HepG2 (cell line): ENCODE results near the gene CD1D. TPM values are rescaled to one million over a fixed set of nuclear protein-coding genes. Genes with fewer than 3 reads are reported as not detected.

Source experiments
- ATAC-seq: fragments of 200-7000 bp; cut with Tn5 transposase; 3 replicates; pipeline ENCODE4 v1.9.1; 2020; ENCODE audit warnings: mild to moderate bottlenecking, moderate library complexity
- BruUV-seq: library from RNA; stranded (reverse); fragments of 400-500 nt; replicated peaks from 2 replicates; lab custom pipeline; 2021; lab: Mats Ljungman, UMichigan
- CTCF ChIA-PET: fragments of 300-600 bp; formaldehyde crosslinking; extraction: SDS; loops from one replicate; lab custom pipeline; 2021; ENCODE audit warnings: low total read pairs, inconsistent platforms, low intra/inter-chr PET ratio; lab: Yijun Ruan, JAX
- POLR2A ChIA-PET: fragments of 350-600 bp; sonication (Branson Sonifier 250); formaldehyde crosslinking; loops from one replicate; lab custom pipeline; 2020; ENCODE audit warnings: antibody characterized with exemption, inconsistent platforms; lab: Yijun Ruan, JAX
- DNase-seq: peaks from one replicate; pipeline ENCODE4 v3.0.0-alpha.2; 2015; ENCODE audit warnings: low spot score
- FAIRE-seq: peaks from 3 replicates; lab custom pipeline; 2011; peaks lifted over from hg19 to GRCh38; lab: Jason Lieb, UNC
- H2AFZ ChIP-seq: one replicate; pipeline ENCODE4 v1.6.1; 2011; ENCODE audit warnings: low read length, inconsistent platforms
- H3K27ac ChIP-seq: fragments of 300-600 bp; 3 replicates; pipeline ENCODE4 v1.8.0; 2011; ENCODE audit warnings: mixed run types, mild to moderate bottlenecking, mixed read lengths, low read length, inconsistent platforms; ENCODE audit not compliant: insufficient read depth; ENCODE audit errors: extremely low read length
- H3K27me3 ChIP-seq, 2 experiments: fragments of 200-600 bp in 1 of 2; 2 replicates in 1 of 2; 3 replicates in 1 of 2; pipeline versions ENCODE4 v1.6.0 to v1.8.0; 2011; ENCODE audit warnings: low read length in 2 of 2, mild to moderate bottlenecking in 2 of 2, moderate library complexity in 2 of 2, inconsistent platforms in 1 of 2; ENCODE audit not compliant: insufficient read depth in 2 of 2, control insufficient read depth in 1 of 2
- H3K36me3 ChIP-seq, 2 experiments: fragments of 200-600 bp in 1 of 2; replicated peaks in 1 of 2; 2 replicates in 1 of 2; 3 replicates in 1 of 2; pipeline versions ENCODE4 v1.5.1 to v1.8.0; 2011; ENCODE audit warnings: low read length in 2 of 2, inconsistent platforms in 1 of 2; ENCODE audit not compliant: insufficient read depth in 2 of 2, control insufficient read depth in 1 of 2
- H3K4me1 ChIP-seq: 2 replicates; pipeline ENCODE4 v1.5.1; 2012; ENCODE audit warnings: low read length, inconsistent platforms; ENCODE audit not compliant: insufficient read depth
- H3K4me2 ChIP-seq: 2 replicates; pipeline ENCODE4 v1.6.0; 2011; ENCODE audit warnings: low read depth, low read length, inconsistent platforms
- H3K4me3 ChIP-seq, 3 experiments: fragments of 200-600 bp in 1 of 3; sonication (generic), shearing (Covaris generic) in 1 of 3; replicated peaks in 1 of 3; 2 replicates each; pipeline ENCODE4 v1.5.1; 2011 to 2016; ENCODE audit warnings: low read length in 3 of 3, inconsistent platforms in 2 of 3, low read depth in 2 of 3, mild to moderate bottlenecking in 2 of 3, control low read depth in 1 of 3, mixed read lengths in 1 of 3; ENCODE audit not compliant: insufficient read depth in 1 of 3
- H3K79me2 ChIP-seq: one replicate; pipeline ENCODE4 v1.6.1; 2011; ENCODE audit warnings: low read length, inconsistent platforms; ENCODE audit not compliant: insufficient read depth
- H3K9ac ChIP-seq: 2 replicates; pipeline ENCODE4 v1.6.0; 2011; ENCODE audit warnings: mild to moderate bottlenecking, low read depth, low read length, inconsistent platforms; ENCODE audit not compliant: insufficient read depth
- H3K9me3 ChIP-seq: 2 replicates; pipeline ENCODE4 v1.5.1; 2012; ENCODE audit warnings: mild to moderate bottlenecking, low read length
- H4K20me1 ChIP-seq: 2 replicates; pipeline ENCODE4 v1.6.0; 2011; ENCODE audit warnings: inconsistent platforms, mild to moderate bottlenecking, low read length, moderate library complexity; ENCODE audit not compliant: insufficient read depth
- ARID3A ChIP-seq: IDR thresholded peaks from 2 replicates; pipeline ENCODE4 v1.6.1; 2012; ENCODE audit warnings: low read depth, low read length, improper control_type of control experiment
- CEBPB ChIP-seq: IDR thresholded peaks from 2 replicates; pipeline ENCODE4 v1.6.1; 2011; ENCODE audit warnings: low read depth, low read length, improper control_type of control experiment, borderline replicate concordance
- HOXA9 ChIP-seq: sonication (generic); formaldehyde crosslinking; IDR thresholded peaks from 2 replicates; pipeline ENCODE4 v1.8.1; 2022; ENCODE audit warnings: missing genetic modification reagents, mild to moderate bottlenecking, moderate library complexity, borderline replicate concordance
- MTF1 ChIP-seq: sonication (generic); formaldehyde crosslinking; IDR thresholded peaks from 2 replicates; pipeline ENCODE4 v1.5.0; 2020; ENCODE audit warnings: missing genetic modification reagents
- RBM39 ChIP-seq: fragments of 200-400 bp; formaldehyde crosslinking; IDR thresholded peaks from one replicate; pipeline ENCODE4 v1.6.1; 2018; ENCODE audit warnings: antibody characterized with exemption, mild to moderate bottlenecking, low read depth, low read length; ENCODE audit not compliant: poor library complexity, severe bottlenecking
- RXRB ChIP-seq: IDR thresholded peaks from 2 replicates; pipeline ENCODE4 v1.6.1; 2016; ENCODE audit warnings: borderline replicate concordance, missing genetic modification reagents, missing compliant biosample characterization
- SOX13 ChIP-seq, 3 experiments: fragments of 450-650 bp in 1 of 3; sonication (generic) in 1 of 3; formaldehyde crosslinking in 1 of 3; IDR thresholded peaks in 2 of 3; conservative IDR thresholded peaks in 1 of 3; 2 replicates each; pipeline versions ENCODE4 v1.5.0 to v1.6.1; 2016 to 2020; ENCODE audit warnings: antibody characterized with exemption in 1 of 3, mild to moderate bottlenecking in 1 of 3, missing compliant biosample characterization in 1 of 3, missing genetic modification reagents in 1 of 3, moderate library complexity in 1 of 3
- ZFX ChIP-seq: sonication (generic); formaldehyde crosslinking; IDR thresholded peaks from 2 replicates; pipeline ENCODE4 v1.4.0; 2020; ENCODE audit warnings: mild to moderate bottlenecking, low read depth, missing genetic modification reagents, moderate library complexity
- ZNF788 ChIP-seq: sonication (generic); formaldehyde crosslinking; IDR thresholded peaks from 2 replicates; pipeline ENCODE4 v1.5.0; 2020; ENCODE audit warnings: mild to moderate bottlenecking, missing genetic modification reagents, borderline replicate concordance
- ZNF83 ChIP-seq: sonication (generic); formaldehyde crosslinking; IDR thresholded peaks from 2 replicates; pipeline ENCODE4 v1.4.0; 2020; ENCODE audit warnings: missing genetic modification reagents, mild to moderate bottlenecking, borderline replicate concordance
- WGBS: methylation state at CpG from one replicate; pipeline ENCODE4 v1.1.6; 2017; ENCODE audit warnings: low lambda C conversion rate; 5-methylcytosine and 5-hydroxymethylcytosine counted together
- in situ Hi-C: cut with HindIII; loops from 2 replicates; pipeline ENCODE4 v1.10.0; 2017; ENCODE audit warnings: low pct_unique_long_range_greater_than_20kb; ENCODE audit not compliant: extremely low pct_ligation_motif_present
- intact Hi-C: fragments of 100-400 bp; cut with micrococcal nuclease; formaldehyde crosslinking; loops from one replicate; pipeline ENCODE4 v1.10.0; 2022; ENCODE audit not compliant: unreplicated experiment
- polyA plus RNA-seq, 8 experiments: library from polyadenylated mRNA; depleted of rRNA in 3 of 8; stranded (reverse) in 7 of 8; unstranded in 1 of 8; fragments of >200 nt; fragmentation: Illumina TruSeq in 4 of 8; extraction: Trizol in 4 of 8; gene quantifications; 2 replicates each; pipeline versions ENCODE4 v1.2.1 to v1.2.3, GENCODE V29; 2011 to 2016; ENCODE audit warnings: low read depth in 4 of 8, missing spikeins in 1 of 8, mixed read lengths in 1 of 8; ENCODE audit not compliant: insufficient read depth in 1 of 8
- total RNA-seq, 5 experiments: library from RNA; depleted of rRNA; stranded (reverse); fragments of >200 nt; fragmentation: Illumina TruSeq; extraction: Trizol; gene quantifications; 2 replicates each; pipeline ENCODE4 v1.2.3, GENCODE V29; 2016; ENCODE audit warnings: low read depth in 1 of 5
- TF ChIP-seq, protein P1 (sequence below): sonication (generic); formaldehyde crosslinking; IDR thresholded peaks from 2 replicates; pipeline ENCODE4 v1.5.0; 2020; ENCODE audit warnings: missing genetic modification reagents
- TF ChIP-seq, protein P2 (sequence below): IDR thresholded peaks from 2 replicates; pipeline ENCODE4 v1.6.1; 2018; ENCODE audit warnings: missing genetic modification reagents, mild to moderate bottlenecking, missing compliant biosample characterization

CD1D gene
- total and polyA plus RNA-seq, 2 of the 13 experiments (the other 11 are each of a cell fraction or from before 2014, with no cell fraction given) = not detected

- ChIA-PET CTCF (no interaction called here), POLR2A (no interaction called here)
- intact Hi-C loops = no loop called here
- in situ Hi-C loops = no loop called here
- no peaks in the 10 kb centered on the region for H3K4me1 ChIP-seq
- H3K4me2 ChIP-seq = no peak overlapping the region
- H3K4me3 ChIP-seq = no peak overlapping the region
- H3K9ac ChIP-seq = no peak overlapping the region
- no peaks in the 10 kb centered on the region for H4K20me1 ChIP-seq
- TF ChIP-seq RXRB = no peak
- TF ChIP-seq MTF1 (CRISPR knock-in tag) = no peak
- no peak for TF ChIP-seq HOXA9
- TF ChIP-seq, protein P1, sequence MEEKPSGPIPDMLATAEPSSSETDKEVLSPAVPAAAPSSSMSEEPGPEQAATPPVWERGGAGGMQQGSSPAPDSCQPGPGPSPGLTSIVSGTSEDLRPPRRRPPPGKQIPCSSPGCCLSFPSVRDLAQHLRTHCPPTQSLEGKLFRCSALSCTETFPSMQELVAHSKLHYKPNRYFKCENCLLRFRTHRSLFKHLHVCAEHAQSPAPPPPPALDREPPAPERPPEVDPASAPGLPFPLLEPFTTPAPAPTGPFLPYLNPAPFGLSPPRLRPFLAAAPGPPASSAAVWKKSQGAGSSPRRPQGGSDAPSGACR = no peak
- no peak for TF ChIP-seq ZFX (CRISPR knock-in tag)
- no peak for TF ChIP-seq CEBPB
- TF ChIP-seq ZNF83 = no peak
- TF ChIP-seq, protein P2, sequence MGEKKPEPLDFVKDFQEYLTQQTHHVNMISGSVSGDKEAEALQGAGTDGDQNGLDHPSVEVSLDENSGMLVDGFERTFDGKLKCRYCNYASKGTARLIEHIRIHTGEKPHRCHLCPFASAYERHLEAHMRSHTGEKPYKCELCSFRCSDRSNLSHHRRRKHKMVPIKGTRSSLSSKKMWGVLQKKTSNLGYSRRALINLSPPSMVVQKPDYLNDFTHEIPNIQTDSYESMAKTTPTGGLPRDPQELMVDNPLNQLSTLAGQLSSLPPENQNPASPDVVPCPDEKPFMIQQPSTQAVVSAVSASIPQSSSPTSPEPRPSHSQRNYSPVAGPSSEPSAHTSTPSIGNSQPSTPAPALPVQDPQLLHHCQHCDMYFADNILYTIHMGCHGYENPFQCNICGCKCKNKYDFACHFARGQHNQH (CRISPR knock-in tag) = no peak
- no peak for TF ChIP-seq SOX13 (IDR thresholded peaks at IDR 0.05)
- no peak for TF ChIP-seq SOX13 (CRISPR knock-in tag; conservative IDR thresholded peaks at IDR 0.05 in 1 of 2, IDR thresholded peaks at IDR 0.05 in 1 of 2)
- TF ChIP-seq RBM39 = no peak
- no peak for TF ChIP-seq ZNF788 (CRISPR knock-in tag)
- no peak for TF ChIP-seq ARID3A
- no peaks in the 10 kb centered on the region for H3K79me2 ChIP-seq
- no peak overlapping the region for H3K27ac ChIP-seq
- no TSS peak for BruUV-seq
- FAIRE-seq (no peak), ATAC-seq (no peak), DNase-seq (no peak)
- no peaks in the 10 kb centered on the region for H3K36me3 ChIP-seq
- no peaks in the 10 kb centered on the region; a peak in 1 of 5 replicates for H3K27me3 ChIP-seq
- 0% methylated on average over 1 of the region's 1 CpG for WGBS
- no peaks in the 10 kb centered on the region for H3K9me3 ChIP-seq
- H2AFZ ChIP-seq = no peak overlapping the region
Observed at GRCh38 chr1:158153179-158153578, 27.5 kb upstream of the CD1D start.
